Small intestine (tissue), 7 donors: ENCODE results near the gene GDF11. TPM values are rescaled to one million over a fixed set of nuclear protein-coding genes. Genes with fewer than 3 reads are reported as not detected.

Source experiments
- DNase-seq, 2 donors: peaks; one replicate each; pipeline versions ENCODE4 v3.0.0 to v3.0.0-alpha.2; 2013
- FAIRE-seq: peaks from 2 replicates; lab custom pipeline; 2012; peaks lifted over from hg19 to GRCh38; lab: Jason Lieb, UNC
- H3K27ac ChIP-seq, 3 donors: one replicate each; pipeline ENCODE4 v1.5.1; 2013; ENCODE audit warnings: low read length in 2 of 3, mild to moderate bottlenecking in 2 of 3, control low read depth in 1 of 3, inconsistent platforms in 1 of 3, low read depth in 1 of 3, moderate library complexity in 1 of 3
- H3K27me3 ChIP-seq, 3 donors: one replicate each; pipeline ENCODE4 v1.6.1; 2013; ENCODE audit warnings: low read length in 3 of 3, inconsistent platforms in 1 of 3; ENCODE audit not compliant: control insufficient read depth in 3 of 3, insufficient read depth in 3 of 3
- H3K36me3 ChIP-seq, 3 donors: one replicate each; pipeline ENCODE4 v1.6.1; 2013; ENCODE audit warnings: low read length in 3 of 3, inconsistent platforms in 1 of 3, low read depth in 1 of 3, mild to moderate bottlenecking in 1 of 3, moderate library complexity in 1 of 3; ENCODE audit not compliant: control insufficient read depth in 3 of 3, insufficient read depth in 2 of 3
- H3K4me1 ChIP-seq, 3 donors: one replicate each; pipeline ENCODE4 v1.6.1; 2013; ENCODE audit warnings: low read length in 2 of 3, inconsistent platforms in 1 of 3, low read depth in 1 of 3, mild to moderate bottlenecking in 1 of 3, moderate library complexity in 1 of 3; ENCODE audit not compliant: control insufficient read depth in 3 of 3, insufficient read depth in 2 of 3
- H3K4me3 ChIP-seq, 3 donors: one replicate each; pipeline ENCODE4 v1.5.1; 2013; ENCODE audit warnings: low read length in 3 of 3, control low read depth in 1 of 3, inconsistent platforms in 1 of 3, low read depth in 1 of 3, mild to moderate bottlenecking in 1 of 3, moderate library complexity in 1 of 3
- H3K9me3 ChIP-seq, 2 donors: one replicate each; pipeline ENCODE4 v1.6.1; 2013; ENCODE audit warnings: low read depth in 1 of 2, low read length in 1 of 2; ENCODE audit not compliant: control insufficient read depth in 2 of 2, insufficient read depth in 1 of 2
- WGBS, 3 donors: extraction: QIAGEN DNeasy Blood & Tissue Kit; methylation state at CpG; one replicate each; pipeline ENCODE4 v1.1.7; 2013; 5-methylcytosine and 5-hydroxymethylcytosine counted together
- polyA plus RNA-seq, 4 donors: library from polyadenylated mRNA; stranded (reverse) in 3 of 4; unstranded in 1 of 4; fragments of 200-250 nt in 3 of 4; fragments of 120-200 nt in 1 of 4; gene quantifications; one replicate each; pipeline versions ENCODE4 v1.2.1 to v1.2.3, GENCODE V29; 2013
- donor health status: healthy with polysubstance abuse.
- donor health status: control.
- donor health status: control.
- donor health status: Bipolar disorder and iron deficiency.
- donor health status: healthy.

Gene GDF11
- polyA plus RNA-seq, 4 donors, result 0.22 to 4.2 (median 2.5) TPM

DNA sequence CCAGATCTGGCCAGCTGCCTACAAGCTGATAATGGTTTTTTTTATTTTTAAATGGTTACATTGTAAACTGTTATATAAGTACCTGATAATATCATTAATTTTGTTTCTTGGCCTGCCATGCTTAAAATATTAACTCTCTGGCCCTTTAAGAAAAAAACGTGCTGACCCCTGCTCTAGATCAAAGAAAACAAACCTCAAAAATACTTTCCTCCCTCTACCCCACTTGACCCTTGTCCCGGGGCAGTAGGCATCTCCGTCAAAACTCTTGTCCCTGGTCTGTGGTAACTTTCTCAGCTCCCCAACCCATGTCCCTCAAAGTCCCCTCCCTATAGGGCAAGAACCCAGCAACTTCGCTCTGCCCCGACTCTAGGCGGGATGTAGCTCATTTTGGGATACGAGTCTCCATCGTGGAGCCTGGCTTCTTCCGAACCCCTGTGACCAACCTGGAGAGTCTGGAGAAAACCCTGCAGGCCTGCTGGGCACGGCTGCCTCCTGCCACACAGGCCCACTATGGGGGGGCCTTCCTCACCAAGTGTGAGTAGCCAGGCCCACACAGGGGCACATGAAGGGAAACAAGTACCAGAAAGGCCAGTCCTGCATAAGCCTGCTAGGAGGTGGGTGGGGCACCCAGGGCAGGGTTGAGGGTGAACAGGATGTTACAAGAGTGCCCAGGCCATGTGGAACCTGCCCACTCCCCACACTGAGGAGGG, 19.3 kb upstream of the GDF11 start:
- FAIRE-seq (no peak), DNase-seq (no peak)
- Histone ChIP-seq H3K36me3 (peaks cover 5 to 81% (median 14%) of the 10 kb centered on the region in 3 donors), H3K27ac (no peak overlapping the region), H3K9me3 (no peaks in the 10 kb centered on the region), H3K4me1 (peaks cover 5 to 76% (median 8%) of the 10 kb centered on the region in 3 donors), H3K4me3 (peak overlapping the region in 1 of 3 donors; percentile 10), H3K27me3 (no peaks in the 10 kb centered on the region)
- WGBS, 3 donors, result 46 to 52% (median 51%) methylated on average over 10 of the region's 10 CpGs

DNA sequence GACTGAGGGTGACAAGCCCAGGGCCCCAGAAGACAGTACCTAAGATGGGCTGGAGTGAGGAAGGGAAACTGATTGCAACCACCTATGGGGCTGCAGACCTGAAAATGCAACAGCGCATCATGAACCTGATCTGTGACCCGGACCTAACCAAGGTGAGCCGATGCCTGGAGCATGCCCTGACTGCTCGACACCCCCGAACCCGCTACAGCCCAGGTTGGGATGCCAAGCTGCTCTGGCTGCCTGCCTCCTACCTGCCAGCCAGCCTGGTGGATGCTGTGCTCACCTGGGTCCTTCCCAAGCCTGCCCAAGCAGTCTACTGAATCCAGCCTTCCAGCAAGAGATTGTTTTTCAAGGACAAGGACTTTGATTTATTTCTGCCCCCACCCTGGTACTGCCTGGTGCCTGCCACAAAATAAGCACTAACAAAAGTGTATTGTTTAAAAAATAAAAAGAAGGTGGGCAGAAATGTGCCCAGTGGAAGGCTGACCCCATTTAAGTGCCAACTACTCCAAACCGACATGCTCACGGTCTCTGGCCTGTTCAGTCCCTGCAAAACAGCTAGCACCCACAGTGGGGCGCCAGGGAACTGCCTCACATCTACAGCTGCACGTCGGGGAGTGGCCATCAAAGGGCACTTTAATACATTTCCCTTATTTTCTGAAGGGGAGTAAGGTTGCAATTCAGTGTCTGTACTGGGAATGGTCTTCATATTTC, 18.5 kb upstream of the GDF11 start:
- peak; percentile 80 to 81 for DNase-seq
- H3K36me3 ChIP-seq, result peaks cover 5 to 74% (median 14%) of the 10 kb centered on the region in 3 donors
- no peaks in the 10 kb centered on the region for H3K9me3 ChIP-seq
- H3K27ac ChIP-seq, result peak overlapping the region in 1 of 3 donors; percentile 32
- H3K27me3 ChIP-seq, result no peaks in the 10 kb centered on the region
- 32 to 50% (median 33%) methylated on average over 11 of the region's 11 CpGs for WGBS, 3 donors
- no peak for FAIRE-seq
- H3K4me1 ChIP-seq, result peaks cover 5 to 70% (median 8%) of the 10 kb centered on the region in 3 donors
- no peak overlapping the region for H3K4me3 ChIP-seq

DNA sequence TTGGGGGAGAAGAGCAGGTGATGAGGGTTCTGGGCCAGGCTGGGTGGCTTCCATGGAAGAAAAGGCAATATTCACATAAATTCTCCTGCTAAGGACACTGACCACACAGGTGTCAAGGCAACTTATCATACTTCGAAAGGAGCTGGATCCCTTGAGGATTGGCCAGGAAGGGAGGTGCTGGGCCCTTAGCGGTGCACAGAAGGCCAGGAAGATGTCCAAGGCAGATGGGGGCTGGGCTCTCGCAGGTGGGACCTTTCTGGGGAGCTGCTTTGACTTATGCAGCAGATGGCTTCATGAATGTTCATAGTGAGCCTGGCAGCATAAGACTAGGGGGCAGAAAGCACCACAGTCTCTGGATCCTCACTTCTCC, 18.0 kb upstream of the GDF11 start:
- DNase-seq (no peak), FAIRE-seq (no peak)
- 39 to 50% (median 47%) methylated on average over 3 of the region's 3 CpGs for WGBS, 3 donors
- Histone ChIP-seq H3K27me3 (no peaks in the 10 kb centered on the region), H3K9me3 (no peaks in the 10 kb centered on the region), H3K4me3 (no peak overlapping the region), H3K36me3 (peaks cover 5 to 69% (median 14%) of the 10 kb centered on the region in 3 donors), H3K4me1 (peaks cover 4 to 67% (median 8%) of the 10 kb centered on the region in 3 donors), H3K27ac (peak overlapping the region in 2 of 3 donors; percentile 27 to 32)

DNA sequence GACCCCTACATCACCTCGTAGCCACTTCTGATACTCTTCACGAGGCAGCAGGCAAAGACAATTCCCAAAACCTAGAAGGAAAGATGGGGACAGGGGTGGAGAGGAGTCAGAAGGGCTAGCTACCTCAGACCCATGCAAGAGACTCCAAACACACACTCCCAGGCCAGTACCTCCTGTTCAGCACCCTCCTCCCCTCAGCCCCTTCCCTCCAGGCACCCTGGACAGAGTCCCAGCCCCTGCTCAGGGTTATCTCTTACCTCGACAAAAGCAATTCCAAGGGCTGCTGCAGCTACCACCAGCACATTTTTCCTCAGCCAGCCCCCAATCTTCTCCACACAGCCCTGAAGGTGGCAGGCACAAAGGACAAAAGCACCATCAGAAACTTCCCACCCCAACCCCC, 17.4 kb upstream of the GDF11 start:
- H3K4me3 ChIP-seq, result no peak overlapping the region
- H3K4me1 ChIP-seq, result peaks cover 2 to 70% (median 11%) of the 10 kb centered on the region in 3 donors
- 48 to 79% (median 62%) methylated on average over 3 of the region's 3 CpGs for WGBS, 3 donors
- H3K27me3 ChIP-seq, result no peaks in the 10 kb centered on the region
- no peak for FAIRE-seq
- H3K36me3 ChIP-seq, result peaks cover 5 to 67% (median 14%) of the 10 kb centered on the region in 3 donors
- no peaks in the 10 kb centered on the region for H3K9me3 ChIP-seq
- peak overlapping the region in 1 of 3 donors; percentile 14 for H3K27ac ChIP-seq
- no peak for DNase-seq

DNA sequence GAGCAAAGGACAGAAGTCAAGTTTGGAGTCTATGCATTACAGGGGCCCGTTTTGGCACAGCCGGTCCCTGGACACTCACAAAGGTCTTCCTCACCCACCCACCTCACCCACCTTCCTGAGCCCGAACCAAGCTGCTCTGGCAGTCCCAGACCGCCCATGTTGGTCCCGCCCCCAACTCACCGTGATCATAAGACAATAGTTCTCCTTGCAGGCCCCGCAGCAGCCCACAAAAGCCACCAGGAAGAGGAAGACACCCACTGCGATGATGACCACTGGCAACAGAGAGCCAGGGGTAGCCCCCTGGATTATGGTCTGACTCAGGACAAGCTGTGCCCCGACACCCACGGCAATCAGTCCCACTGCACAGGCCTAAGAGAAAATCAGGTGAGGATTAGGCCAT, 16.0 kb upstream of the GDF11 start:
- H3K36me3 ChIP-seq, result peaks cover 5 to 57% (median 14%) of the 10 kb centered on the region in 3 donors
- peaks cover 2 to 62% (median 11%) of the 10 kb centered on the region in 3 donors for H3K4me1 ChIP-seq
- FAIRE-seq, result no peak
- H3K9me3 ChIP-seq, result no peaks in the 10 kb centered on the region
- no peaks in the 10 kb centered on the region for H3K27me3 ChIP-seq
- H3K27ac ChIP-seq, result peak overlapping the region; percentile 9 to 97 (median 94)
- DNase-seq, result peak in 1 of 2 donors; percentile 48
- WGBS, 3 donors, result 31 to 42% (median 35%) methylated on average over 10 of the region's 10 CpGs
- H3K4me3 ChIP-seq, result peak overlapping the region in 2 of 3 donors; percentile 74 to 96

DNA sequence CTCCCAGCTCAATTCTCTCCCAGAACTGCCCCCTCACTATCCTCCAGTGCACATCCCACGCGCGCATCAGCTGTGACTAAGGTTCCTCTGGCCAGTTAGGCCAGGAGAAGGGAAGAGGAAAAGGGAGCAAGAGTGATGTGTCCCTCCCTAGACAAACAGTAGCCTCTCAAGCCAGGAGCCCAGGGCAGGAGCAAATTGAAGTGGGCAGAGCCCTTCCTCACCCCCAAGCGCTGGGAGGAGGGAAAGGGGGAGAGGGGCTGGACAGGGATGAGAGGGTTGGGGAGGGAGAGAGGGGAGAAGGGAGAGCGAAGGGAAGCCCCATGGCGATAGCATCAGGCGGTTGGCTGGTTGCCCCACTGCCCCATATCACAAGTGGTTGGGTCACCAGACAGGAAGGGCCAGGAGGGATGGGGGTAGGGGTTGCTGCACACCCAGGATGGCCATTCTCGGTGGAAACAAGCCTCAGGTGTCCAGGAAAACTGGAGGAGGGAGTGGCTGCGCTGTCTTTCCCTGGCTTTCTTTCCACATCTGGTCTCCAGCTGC, 15.2 kb upstream of the GDF11 start:
- Histone ChIP-seq H3K27me3 (no peaks in the 10 kb centered on the region), H3K4me3 (peak overlapping the region; percentile 74 to 96 (median 89)), H3K27ac (peak overlapping the region; percentile 94 to 97 (median 97)), H3K4me1 (peaks cover 2 to 60% (median 11%) of the 10 kb centered on the region in 3 donors), H3K9me3 (no peaks in the 10 kb centered on the region), H3K36me3 (peaks cover 5 to 55% (median 14%) of the 10 kb centered on the region in 3 donors)
- 8 to 44% (median 17%) methylated on average over 4 to 9 of the region's 9 CpGs for WGBS, 3 donors
- FAIRE-seq (no peak), DNase-seq (peak; percentile 46 to 67)

DNA sequence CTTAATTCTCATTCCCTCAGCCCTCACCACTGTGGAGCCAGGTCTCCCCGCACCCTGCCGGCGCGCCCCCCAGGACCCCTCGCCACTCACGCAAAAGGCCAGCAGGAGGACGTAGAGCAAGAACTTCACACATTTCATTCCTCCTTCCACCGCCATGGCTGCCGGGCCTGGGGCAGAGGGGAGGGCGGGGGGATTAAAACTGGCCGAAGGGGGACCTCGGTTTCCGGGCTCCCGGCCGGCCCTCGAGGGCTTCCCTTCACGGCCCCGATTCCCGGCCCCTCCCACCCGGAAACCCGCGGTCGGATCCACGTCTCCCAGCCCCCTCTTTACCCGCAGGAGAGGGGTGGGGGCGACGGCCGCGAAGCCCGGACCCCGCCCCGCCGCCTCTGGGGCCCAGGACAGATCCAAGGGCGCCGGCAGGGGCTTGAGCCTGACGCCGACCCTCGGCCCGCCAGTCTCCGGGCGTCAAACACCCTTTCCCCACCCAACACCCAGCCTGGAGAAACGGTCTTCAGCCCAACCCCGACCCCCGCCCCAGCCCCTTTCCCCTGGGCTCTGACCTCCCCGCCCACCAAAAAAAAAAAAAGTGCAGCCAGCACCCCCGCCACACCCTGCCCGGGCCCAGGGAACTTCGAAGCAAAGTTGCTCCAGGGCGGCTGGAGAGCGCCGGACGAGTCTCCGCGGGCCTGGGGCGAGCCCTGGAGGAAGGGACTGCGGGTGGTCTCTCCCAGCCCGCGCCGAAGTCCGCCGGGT, 14.6 kb upstream of the GDF11 start:
- Histone ChIP-seq H3K36me3 (peaks cover 5 to 48% (median 14%) of the 10 kb centered on the region in 3 donors), H3K27me3 (no peaks in the 10 kb centered on the region), H3K9me3 (no peaks in the 10 kb centered on the region), H3K27ac (peak overlapping the region; percentile 94 to 97 (median 97)), H3K4me3 (peak overlapping the region; percentile 74 to 96 (median 89)), H3K4me1 (peaks cover 2 to 53% (median 11%) of the 10 kb centered on the region in 3 donors)
- 0 to 1% (median 1%) methylated on average over 43 to 61 of the region's 61 CpGs for WGBS, 3 donors
- DNase-seq (peak; percentile 49 to 90), FAIRE-seq (no peak)
